ENCODE results near the gene ANKRD34A. TPM values are rescaled to one million over a fixed set of nuclear protein-coding genes. Genes with fewer than 3 reads are reported as not detected.

ANKRD34A gene
- total and polyA plus RNA-seq, 2 of the 13 experiments (the other 11 are each of a cell fraction or from before 2014, with no cell fraction given), result 0.05 to 0.07 TPM

GRCh38 chr1:145983960-145984830 is 19.8 kb upstream of the ANKRD34A start:
- CTCF ChIA-PET (ENCODE audit: low intra/inter-chr PET ratio, low total read pairs), result no interaction called here
- no peaks in the 10 kb centered on the region for H3K36me3 ChIP-seq (replicated peaks in 1 of 2; ENCODE audit: control insufficient read depth in 1 of 2, insufficient read depth in 2 of 2, low read length in 2 of 2)
- POLR2A ChIA-PET, result interaction anchor here (1.3 kb wide), 1 partner anchor 68 kb away, joined by 4 read pairs; no protein-coding TSS in a partner anchor
- WGBS (ENCODE audit: low lambda C conversion rate), result 56% methylated on average over 12 of the region's 12 CpGs
- H3K4me1 ChIP-seq (ENCODE audit: insufficient read depth, low read length), result peaks cover 83% of the 10 kb centered on the region
- DNase-seq (ENCODE audit: low spot score) (no peak), FAIRE-seq (no peak), ATAC-seq (no peak)
- no peaks in the 10 kb centered on the region for H3K9me3 ChIP-seq (ENCODE audit: low read length)
- no TSS peak for BruUV-seq (replicated peaks)
- H3K4me2 ChIP-seq (ENCODE audit: low read depth, low read length), result no peak overlapping the region; the same call in 1 of the 2 replicates
- in situ Hi-C loops (cut with HindIII; ENCODE audit: extremely low pct_ligation_motif_present, low pct_unique_long_range_greater_than_20kb) (no loop called here), intact Hi-C loops (cut with micrococcal nuclease; ENCODE audit: unreplicated experiment) (loop anchor here (2.0 kb wide), 1 partner anchor 15 kb away; no protein-coding TSS in a partner anchor)
- H3K9ac ChIP-seq (ENCODE audit: insufficient read depth, low read depth, low read length), result no peak overlapping the region
- no peak overlapping the region for H3K27ac ChIP-seq (ENCODE audit: extremely low read length, insufficient read depth, low read length)
- no peaks in the 10 kb centered on the region for H4K20me1 ChIP-seq (ENCODE audit: insufficient read depth, low read length)
- no peaks in the 10 kb centered on the region for H3K79me2 ChIP-seq (ENCODE audit: insufficient read depth, low read length)
- no peaks in the 10 kb centered on the region for H3K27me3 ChIP-seq (ENCODE audit: control insufficient read depth in 1 of 2, insufficient read depth in 2 of 2, low read length in 2 of 2)
- no peak overlapping the region for H2AFZ ChIP-seq (ENCODE audit: low read length)
- H3K4me3 ChIP-seq (replicated peaks in 1 of 3; ENCODE audit: insufficient read depth in 1 of 3, low read depth in 2 of 3, low read length in 3 of 3), result no peak overlapping the region
- no peak for TF ChIP-seq ZNF121 (CRISPR knock-in tag; IDR thresholded peaks at IDR 0.05)
- no peak for TF ChIP-seq STAT5B (CRISPR knock-in tag; IDR thresholded peaks at IDR 0.05)
- TF ChIP-seq NKX3-1 (CRISPR knock-in tag; IDR thresholded peaks at IDR 0.05), result no peak
- TF ChIP-seq RFX3 (CRISPR knock-in tag; IDR thresholded peaks at IDR 0.05), result no peak
- TF ChIP-seq CHD2 (IDR thresholded peaks at IDR 0.05; ENCODE audit: low read depth, low read length), result no peak
- no peak for TF ChIP-seq MXD4 (CRISPR knock-in tag; IDR thresholded peaks at IDR 0.05)
- no peak for TF ChIP-seq SP5 (CRISPR knock-in tag; IDR thresholded peaks at IDR 0.05; ENCODE audit: borderline replicate concordance, low read depth)
- TF ChIP-seq ZNF782 (CRISPR knock-in tag; IDR thresholded peaks at IDR 0.05; ENCODE audit: borderline replicate concordance), result no peak
- TF ChIP-seq, protein P1, sequence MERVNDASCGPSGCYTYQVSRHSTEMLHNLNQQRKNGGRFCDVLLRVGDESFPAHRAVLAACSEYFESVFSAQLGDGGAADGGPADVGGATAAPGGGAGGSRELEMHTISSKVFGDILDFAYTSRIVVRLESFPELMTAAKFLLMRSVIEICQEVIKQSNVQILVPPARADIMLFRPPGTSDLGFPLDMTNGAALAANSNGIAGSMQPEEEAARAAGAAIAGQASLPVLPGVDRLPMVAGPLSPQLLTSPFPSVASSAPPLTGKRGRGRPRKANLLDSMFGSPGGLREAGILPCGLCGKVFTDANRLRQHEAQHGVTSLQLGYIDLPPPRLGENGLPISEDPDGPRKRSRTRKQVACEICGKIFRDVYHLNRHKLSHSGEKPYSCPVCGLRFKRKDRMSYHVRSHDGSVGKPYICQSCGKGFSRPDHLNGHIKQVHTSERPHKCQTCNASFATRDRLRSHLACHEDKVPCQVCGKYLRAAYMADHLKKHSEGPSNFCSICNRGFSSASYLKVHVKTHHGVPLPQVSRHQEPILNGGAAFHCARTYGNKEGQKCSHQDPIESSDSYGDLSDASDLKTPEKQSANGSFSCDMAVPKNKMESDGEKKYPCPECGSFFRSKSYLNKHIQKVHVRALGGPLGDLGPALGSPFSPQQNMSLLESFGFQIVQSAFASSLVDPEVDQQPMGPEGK (CRISPR knock-in tag; IDR thresholded peaks at IDR 0.05), result no peak
- TF ChIP-seq, protein P2, sequence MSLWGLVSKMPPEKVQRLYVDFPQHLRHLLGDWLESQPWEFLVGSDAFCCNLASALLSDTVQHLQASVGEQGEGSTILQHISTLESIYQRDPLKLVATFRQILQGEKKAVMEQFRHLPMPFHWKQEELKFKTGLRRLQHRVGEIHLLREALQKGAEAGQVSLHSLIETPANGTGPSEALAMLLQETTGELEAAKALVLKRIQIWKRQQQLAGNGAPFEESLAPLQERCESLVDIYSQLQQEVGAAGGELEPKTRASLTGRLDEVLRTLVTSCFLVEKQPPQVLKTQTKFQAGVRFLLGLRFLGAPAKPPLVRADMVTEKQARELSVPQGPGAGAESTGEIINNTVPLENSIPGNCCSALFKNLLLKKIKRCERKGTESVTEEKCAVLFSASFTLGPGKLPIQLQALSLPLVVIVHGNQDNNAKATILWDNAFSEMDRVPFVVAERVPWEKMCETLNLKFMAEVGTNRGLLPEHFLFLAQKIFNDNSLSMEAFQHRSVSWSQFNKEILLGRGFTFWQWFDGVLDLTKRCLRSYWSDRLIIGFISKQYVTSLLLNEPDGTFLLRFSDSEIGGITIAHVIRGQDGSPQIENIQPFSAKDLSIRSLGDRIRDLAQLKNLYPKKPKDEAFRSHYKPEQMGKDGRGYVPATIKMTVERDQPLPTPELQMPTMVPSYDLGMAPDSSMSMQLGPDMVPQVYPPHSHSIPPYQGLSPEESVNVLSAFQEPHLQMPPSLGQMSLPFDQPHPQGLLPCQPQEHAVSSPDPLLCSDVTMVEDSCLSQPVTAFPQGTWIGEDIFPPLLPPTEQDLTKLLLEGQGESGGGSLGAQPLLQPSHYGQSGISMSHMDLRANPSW (CRISPR knock-in tag; IDR thresholded peaks at IDR 0.05; ENCODE audit: borderline replicate concordance), result no peak
- TF ChIP-seq, protein P3, sequence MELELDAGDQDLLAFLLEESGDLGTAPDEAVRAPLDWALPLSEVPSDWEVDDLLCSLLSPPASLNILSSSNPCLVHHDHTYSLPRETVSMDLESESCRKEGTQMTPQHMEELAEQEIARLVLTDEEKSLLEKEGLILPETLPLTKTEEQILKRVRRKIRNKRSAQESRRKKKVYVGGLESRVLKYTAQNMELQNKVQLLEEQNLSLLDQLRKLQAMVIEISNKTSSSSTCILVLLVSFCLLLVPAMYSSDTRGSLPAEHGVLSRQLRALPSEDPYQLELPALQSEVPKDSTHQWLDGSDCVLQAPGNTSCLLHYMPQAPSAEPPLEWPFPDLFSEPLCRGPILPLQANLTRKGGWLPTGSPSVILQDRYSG (CRISPR knock-in tag; IDR thresholded peaks at IDR 0.05), result no peak
- TF ChIP-seq, protein P4, sequence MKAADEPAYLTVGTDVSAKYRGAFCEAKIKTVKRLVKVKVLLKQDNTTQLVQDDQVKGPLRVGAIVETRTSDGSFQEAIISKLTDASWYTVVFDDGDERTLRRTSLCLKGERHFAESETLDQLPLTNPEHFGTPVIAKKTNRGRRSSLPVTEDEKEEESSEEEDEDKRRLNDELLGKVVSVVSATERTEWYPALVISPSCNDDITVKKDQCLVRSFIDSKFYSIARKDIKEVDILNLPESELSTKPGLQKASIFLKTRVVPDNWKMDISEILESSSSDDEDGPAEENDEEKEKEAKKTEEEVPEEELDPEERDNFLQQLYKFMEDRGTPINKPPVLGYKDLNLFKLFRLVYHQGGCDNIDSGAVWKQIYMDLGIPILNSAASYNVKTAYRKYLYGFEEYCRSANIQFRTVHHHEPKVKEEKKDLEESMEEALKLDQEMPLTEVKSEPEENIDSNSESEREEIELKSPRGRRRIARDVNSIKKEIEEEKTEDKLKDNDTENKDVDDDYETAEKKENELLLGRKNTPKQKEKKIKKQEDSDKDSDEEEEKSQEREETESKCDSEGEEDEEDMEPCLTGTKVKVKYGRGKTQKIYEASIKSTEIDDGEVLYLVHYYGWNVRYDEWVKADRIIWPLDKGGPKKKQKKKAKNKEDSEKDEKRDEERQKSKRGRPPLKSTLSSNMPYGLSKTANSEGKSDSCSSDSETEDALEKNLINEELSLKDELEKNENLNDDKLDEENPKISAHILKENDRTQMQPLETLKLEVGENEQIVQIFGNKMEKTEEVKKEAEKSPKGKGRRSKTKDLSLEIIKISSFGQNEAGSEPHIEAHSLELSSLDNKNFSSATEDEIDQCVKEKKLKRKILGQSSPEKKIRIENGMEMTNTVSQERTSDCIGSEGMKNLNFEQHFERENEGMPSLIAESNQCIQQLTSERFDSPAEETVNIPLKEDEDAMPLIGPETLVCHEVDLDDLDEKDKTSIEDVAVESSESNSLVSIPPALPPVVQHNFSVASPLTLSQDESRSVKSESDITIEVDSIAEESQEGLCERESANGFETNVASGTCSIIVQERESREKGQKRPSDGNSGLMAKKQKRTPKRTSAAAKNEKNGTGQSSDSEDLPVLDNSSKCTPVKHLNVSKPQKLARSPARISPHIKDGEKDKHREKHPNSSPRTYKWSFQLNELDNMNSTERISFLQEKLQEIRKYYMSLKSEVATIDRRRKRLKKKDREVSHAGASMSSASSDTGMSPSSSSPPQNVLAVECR (CRISPR knock-in tag; IDR thresholded peaks at IDR 0.05; ENCODE audit: borderline replicate concordance), result no peak
